Epithelial cell of proximal tubule (primary cell): Measurements from ENCODE around the gene FILIP1. TPM values are rescaled to one million over a fixed set of nuclear protein-coding genes. Genes with fewer than 3 reads are reported as not detected.

Experiments used
- DNase-seq: peaks from one replicate; pipeline ENCODE4 v3.0.0-alpha.2; 2011; ENCODE audit warnings: low read depth
- H3K4me3 ChIP-seq: 2 replicates; pipeline ENCODE4 v1.5.1; 2011; ENCODE audit warnings: low read depth, mild to moderate bottlenecking, low read length
- CTCF ChIP-seq: conservative IDR thresholded peaks from 2 replicates; pipeline ENCODE4 v1.5.1; 2012; ENCODE audit warnings: low read depth, mild to moderate bottlenecking, low read length
- total RNA-seq: library from RNA; depleted of rRNA; stranded (reverse); fragments of >200 nt; gene quantifications from 2 replicates; pipeline ENCODE4 v1.2.3, GENCODE V29; 2015

The FILIP1 gene
- total RNA-seq, 1 donor from 2014 or later = under 0.01 TPM

DNA sequence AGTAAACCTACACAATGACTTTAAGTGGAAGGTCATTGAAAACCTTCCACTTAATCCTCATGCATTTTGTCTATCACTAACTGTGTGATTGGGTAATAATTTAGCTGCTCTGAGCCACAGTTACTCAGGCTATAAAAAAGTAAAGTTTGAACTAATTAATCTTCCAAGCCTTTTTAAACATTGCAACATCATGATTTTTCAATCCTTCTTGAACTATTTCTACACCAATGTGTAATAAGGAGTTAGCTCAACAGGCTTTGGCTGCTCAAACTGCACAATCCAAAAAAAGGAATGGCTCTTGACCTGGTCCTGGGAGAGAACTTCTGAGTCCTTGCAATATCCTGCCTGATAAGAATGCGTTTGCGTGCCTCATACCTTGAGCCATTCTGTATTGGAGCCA, 34.8 kb upstream of the FILIP1 start:
- no peak for TF ChIP-seq CTCF
- DNase-seq = peak; percentile 33
- H3K4me3 ChIP-seq = no peak overlapping the region

- DNase-seq = no peak
- TF ChIP-seq CTCF = peak; percentile 80
- no peak overlapping the region for H3K4me3 ChIP-seq
Observed at GRCh38 chr6:75526502-75527127, 33.0 kb upstream of the FILIP1 start.

DNA sequence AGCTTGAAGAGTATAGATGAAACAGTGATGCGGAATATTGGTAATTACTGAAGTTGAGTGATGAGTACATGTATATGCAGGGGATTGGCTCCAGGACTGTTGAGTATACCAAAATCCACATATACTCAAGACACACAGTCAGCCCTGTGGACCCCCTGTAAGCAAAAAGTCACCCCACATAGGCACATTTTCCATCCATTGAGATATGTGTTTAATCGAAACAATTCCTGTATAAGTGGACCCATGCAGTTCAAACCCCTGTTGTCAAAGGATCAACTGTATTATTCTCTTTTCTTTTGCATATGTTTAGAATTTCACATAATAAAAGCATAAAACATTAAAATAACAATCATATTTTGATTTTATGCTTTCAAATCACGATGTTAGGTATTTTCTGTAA, 32.1 kb upstream of the FILIP1 start:
- DNase-seq = no peak
- TF ChIP-seq CTCF = no peak
- H3K4me3 ChIP-seq = no peak overlapping the region

DNA sequence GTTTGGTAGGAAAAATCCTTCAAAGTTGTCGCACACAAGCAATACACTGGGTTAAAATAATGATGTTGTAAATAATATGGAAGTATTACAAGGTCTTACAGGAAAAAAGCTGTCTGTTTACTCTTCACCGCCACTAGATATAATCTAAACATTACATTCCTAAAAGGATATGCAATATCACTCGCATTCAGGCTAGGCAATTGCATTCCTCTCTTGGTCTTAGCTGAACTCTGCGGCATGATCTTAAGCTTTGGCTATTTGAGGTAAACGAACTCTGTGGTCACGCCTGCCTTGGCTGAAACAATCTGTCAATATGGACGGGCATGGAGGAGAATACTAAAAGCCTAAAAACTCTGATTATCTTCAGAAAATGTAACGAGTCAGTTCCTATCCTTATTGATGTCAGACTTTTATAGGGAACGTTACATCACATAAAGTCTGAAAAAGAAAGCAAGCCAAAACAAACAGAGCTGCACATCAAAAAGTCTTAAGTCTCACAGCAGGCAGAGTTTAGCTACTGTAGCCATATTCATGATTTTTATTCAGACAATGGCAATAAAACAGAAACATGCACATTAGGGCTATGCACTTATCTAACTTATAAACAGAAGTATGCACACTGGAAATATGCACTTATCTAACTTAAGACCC, 30.8 kb upstream of the FILIP1 start:
- TF ChIP-seq CTCF = no peak
- peak; percentile 91 for DNase-seq
- H3K4me3 ChIP-seq = no peak overlapping the region

- H3K4me3 ChIP-seq = no peak overlapping the region
- TF ChIP-seq CTCF = no peak
- DNase-seq = no peak
Observed at GRCh38 chr6:75516757-75517156, 23.2 kb upstream of the FILIP1 start.

DNA sequence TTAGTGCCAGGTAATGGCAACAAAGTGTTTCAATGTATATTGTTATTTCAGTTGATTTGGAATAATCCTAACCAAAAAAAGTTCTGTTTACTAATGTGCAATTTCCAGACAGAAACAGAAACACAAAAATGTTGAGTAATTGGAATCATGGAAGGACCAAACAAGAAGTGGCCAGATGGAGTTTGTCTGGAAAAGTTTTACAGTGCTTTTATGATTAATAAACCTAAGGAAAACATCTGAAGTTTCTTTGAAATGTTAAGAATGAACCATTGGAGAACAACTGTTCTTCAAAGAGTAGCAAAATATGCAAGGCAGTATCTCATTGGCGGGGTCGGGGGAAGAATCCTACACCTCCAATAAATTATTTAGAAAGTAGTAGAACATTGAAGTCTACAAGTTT, 19.0 kb upstream of the FILIP1 start:
- TF ChIP-seq CTCF = no peak
- no peak overlapping the region for H3K4me3 ChIP-seq
- no peak for DNase-seq

DNA sequence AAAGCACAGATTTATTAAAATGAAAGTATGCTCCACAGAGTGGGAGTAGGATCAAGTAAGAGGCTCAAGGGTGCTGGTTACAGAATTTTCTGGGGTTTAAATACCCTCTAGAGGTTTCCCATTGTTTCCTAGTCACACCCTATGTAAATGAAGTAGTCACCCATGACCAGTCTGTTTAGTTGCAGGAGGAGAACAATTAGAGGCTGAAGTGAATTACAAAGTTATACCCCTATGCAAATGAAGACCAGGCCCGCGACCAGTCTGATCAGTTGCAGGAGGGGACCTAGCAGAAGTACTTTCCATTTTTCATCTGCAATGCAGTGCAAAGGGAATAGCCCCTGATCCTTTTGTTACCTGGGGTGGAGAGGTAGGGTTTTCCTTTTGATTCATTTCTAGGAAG, 11.8 kb upstream of the FILIP1 start:
- TF ChIP-seq CTCF = no peak
- DNase-seq = no peak
- H3K4me3 ChIP-seq = no peak overlapping the region
